ENCODE data around the gene PCDHB9.

GRCh38 chr5:141234109-141234667 lies 47.2 kb downstream of the PCDHB9 start:
- TF ChIP-seq CTCF (IDR thresholded peaks at IDR 0.05) = peak in 1 of 3 experiments; percentile 25
- TF ChIP-seq POLR2A (IDR thresholded peaks at IDR 0.05; ENCODE audit: low read depth) = no peak
- TF ChIP-seq POLR2AphosphoS5 (IDR thresholded peaks at IDR 0.05) = no peak
- TF ChIP-seq EP300 (IDR thresholded peaks at IDR 0.05) = no peak
